Pulmonary artery endothelial cell (primary cell): ENCODE measurements around the gene TADA3. TPM values are rescaled to one million over a fixed set of nuclear protein-coding genes. Genes with fewer than 3 reads are reported as not detected.

Experiments used
- DNase-seq: peaks from one replicate; pipeline ENCODE4 v3.0.0-alpha.2; 2011; ENCODE audit warnings: low read depth, low spot score
- total RNA-seq: library from RNA; depleted of rRNA; stranded (reverse); fragments of >200 nt; gene quantifications from 2 replicates; pipeline ENCODE4 v1.2.3, GENCODE V29; 2014

TADA3 gene
- total RNA-seq, 1 donor from 2014 or later, result 37.3 TPM

GRCh38 chr3:9761919-9762318 is 30.4 kb downstream of the TADA3 start:
- no peak for DNase-seq

- no peak for DNase-seq
These were observed 31.3 kb downstream of the TADA3 start for GRCh38 chr3:9760779-9761505.

GRCh38 chr3:9757427-9757826 is 34.8 kb downstream of the TADA3 start:
- DNase-seq, result no peak

DNA sequence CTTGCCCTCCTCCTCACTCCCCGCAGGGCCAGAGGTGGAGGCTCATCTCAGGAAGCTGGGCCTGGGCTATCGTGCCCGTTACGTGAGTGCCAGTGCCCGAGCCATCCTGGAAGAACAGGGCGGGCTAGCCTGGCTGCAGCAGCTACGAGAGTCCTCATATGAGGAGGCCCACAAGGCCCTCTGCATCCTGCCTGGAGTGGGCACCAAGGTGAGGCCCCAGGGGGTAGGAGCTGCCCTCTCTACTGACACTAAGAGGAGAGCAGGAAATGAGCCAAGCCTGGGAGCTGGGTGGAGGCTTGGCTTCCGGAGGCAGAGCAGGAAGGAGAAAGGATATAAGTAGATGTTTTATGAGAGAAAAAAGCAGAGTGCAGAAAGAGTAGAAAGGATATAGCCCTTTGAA is 37.6 kb downstream of the TADA3 start:
- no peak for DNase-seq

DNA sequence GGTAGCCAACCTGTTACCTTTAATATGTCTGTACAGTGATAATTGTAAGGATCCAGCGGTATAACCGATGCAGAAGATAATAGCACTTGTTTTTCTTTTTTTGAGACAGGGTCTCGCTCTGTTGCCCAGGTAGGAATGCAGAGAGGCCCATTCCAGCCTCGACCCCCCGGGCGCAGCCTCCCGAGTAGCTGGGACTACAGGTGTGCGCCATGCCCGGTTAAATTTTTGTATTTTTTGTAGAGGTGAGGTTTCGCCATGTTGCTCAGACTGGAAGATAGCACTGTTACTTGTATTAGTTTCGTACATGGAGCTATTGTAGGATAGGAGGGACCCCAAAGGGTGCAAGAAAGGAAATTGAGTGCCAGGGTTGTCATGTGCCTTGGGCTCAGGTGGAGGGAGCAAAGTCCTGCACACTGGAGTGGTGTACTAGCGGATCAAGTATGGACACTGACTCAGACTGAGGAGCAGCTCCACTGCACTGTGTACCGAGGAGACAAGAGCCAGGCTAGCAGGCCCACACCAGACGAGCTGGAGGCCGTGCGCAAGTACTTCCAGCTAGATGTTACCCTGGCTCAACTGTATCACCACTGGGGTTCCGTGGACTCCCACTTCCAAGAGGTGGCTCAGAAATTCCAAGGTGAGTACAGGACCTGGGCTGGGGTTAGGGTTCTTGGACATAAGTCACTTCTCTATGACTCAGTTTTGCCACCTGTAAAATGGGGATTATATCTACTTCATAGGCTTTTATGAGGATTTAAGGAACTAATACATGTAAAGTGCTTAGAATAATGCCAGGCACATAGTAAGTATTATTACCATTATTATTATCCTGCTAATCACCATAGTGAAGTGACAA is 41.5 kb downstream of the TADA3 start:
- no peak for DNase-seq

GRCh38 chr3:9749645-9750555 is 42.4 kb downstream of the TADA3 start, which contains the start of gene OGG1:
Gene OGG1 (plus strand): TSS chr3:9749952. CDS start chr3:9750287, 335 bp downstream.
- DNase-seq, result peak; percentile 94

GRCh38 chr3:9749296-9749644 is 43.0 kb downstream of the TADA3 start:
- no peak for DNase-seq

GRCh38 chr3:9748031-9748430 is 44.2 kb downstream of the TADA3 start:
- no peak for DNase-seq

DNA sequence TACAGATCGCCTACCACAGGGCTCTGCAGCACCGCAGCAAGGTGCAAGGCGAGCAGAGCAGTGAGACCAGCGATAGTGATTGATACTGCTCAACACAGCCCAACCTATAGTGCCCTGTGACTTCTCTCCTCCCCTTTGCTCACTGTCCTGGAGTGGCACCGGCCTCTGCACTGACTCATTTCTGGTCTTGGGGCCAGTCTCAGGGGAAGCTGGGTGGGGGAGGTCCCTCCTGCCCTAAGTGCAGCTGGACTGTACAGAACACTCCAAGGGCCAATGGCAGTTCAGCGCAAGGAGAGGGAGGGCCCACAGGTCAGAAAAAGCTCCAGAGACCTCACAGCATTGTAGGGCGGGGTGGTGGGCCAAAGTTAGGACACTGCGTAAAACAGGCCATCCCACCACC is 45.0 kb downstream of the TADA3 start:
- no peak for DNase-seq

GRCh38 chr3:9746330-9746729 is 45.9 kb downstream of the TADA3 start:
- peak; percentile 54 for DNase-seq

- no peak for DNase-seq
These were observed 46.8 kb downstream of the TADA3 start for GRCh38 chr3:9745521-9745920.

DNA sequence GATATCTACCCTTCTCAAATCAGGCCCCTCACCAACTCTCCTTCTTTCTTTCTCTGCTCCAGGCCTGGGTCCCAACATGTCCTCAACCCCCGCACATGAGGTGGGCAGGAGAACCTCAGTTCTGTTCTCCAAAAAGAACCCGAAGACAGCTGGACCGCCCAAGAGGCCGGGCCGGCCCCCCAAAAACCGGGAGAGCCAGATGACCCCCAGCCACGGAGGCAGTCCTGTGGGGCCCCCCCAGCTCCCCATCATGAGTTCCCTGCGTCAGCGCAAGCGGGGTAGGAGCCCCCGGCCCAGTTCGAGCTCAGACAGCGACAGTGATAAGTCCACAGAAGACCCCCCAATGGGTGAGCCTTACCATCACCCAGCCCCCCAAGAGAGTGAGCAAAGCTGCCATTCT is 48.1 kb downstream of the TADA3 start:
- DNase-seq, result no peak

DNA sequence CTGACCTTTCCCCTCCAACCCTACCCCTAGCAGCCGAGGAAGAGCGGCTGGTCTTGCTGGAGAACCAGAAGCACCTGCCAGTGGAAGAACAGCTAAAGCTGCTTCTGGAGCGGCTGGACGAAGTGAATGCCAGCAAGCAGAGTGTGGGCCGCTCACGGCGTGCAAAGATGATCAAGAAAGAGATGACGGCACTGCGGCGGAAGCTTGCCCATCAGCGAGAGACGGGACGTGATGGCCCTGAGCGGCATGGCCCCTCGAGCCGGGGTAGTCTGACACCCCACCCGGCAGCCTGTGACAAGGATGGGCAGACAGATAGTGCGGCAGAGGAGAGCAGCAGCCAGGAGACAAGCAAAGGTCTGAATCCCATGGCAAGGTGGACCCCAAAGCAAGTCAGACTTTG is 48.7 kb downstream of the TADA3 start:
- DNase-seq, result no peak

- no peak for DNase-seq
These were observed 49.7 kb downstream of the TADA3 start for GRCh38 chr3:9742560-9742959.

DNA sequence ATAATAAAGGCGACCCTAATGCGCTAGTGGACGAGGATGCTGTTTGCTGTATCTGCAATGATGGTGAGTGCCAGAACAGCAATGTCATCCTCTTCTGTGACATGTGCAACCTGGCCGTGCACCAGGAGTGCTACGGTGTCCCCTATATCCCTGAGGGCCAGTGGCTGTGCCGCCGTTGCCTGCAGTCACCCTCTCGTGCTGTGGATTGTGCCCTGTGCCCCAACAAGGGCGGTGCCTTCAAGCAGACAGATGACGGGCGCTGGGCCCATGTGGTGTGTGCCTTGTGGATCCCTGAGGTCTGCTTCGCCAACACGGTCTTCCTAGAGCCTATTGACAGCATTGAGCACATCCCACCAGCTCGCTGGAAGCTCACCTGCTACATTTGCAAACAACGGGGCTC is 53.1 kb downstream of the TADA3 start:
- DNase-seq, result no peak

GRCh38 chr3:9736831-9737230 is 55.4 kb downstream of the TADA3 start:
- no peak for DNase-seq

DNA sequence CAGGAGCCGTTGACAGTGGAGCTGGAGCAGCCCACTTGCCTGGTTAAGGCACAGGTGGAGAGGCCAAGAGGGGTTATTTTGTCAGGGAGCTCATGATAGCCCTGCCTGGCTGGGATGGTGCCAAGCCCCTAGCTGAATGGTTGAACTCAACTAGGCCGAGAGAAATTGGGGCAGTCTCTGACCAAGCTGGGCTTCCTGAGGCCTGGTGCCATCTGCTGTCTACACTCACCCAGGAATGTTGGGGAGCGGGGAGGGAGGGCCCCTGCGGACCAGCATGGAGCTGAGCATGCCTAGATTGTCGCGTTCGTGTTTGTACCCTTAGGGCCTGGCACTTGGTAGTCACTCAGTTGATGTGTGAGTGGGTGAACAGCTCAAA is 59.5 kb downstream of the TADA3 start:
- no peak for DNase-seq

DNA sequence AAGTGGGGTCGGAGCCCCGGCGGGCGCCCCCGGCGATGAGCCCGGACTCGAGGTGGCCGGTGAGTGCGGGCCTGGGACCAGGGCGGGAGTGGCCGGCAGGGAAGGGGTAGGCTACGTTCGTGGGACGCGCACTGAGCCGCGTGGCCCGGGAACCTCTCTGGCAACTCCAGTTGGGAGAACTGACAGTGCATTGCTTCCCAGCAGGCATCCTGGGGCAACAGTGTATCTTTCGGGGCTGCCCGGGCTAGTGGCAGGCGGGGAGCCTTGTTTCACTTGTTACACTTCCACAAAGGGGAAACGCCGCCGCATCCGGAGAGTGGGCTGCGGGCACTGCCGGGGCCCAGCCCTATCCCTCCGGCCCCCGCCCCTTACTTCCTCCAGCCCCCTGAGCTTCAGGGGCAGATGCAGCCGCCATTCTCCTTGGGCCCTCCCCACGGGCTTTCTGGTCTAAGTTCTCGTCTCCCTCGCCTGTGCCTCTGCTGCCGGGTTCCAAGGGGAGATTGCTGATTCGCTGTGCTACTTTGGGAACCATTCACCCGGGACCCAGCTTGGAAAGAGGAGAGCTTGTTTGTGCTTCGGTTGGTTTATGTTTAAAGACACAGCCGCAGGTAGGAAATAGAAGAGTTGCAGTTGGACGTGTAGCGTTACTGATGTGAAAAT is 60.1 kb downstream of the TADA3 start:
- no peak for DNase-seq

GRCh38 chr3:9731206-9732079 is 60.8 kb downstream of the TADA3 start, which contains the start of gene BRPF1:
Gene BRPF1 (plus strand): TSS chr3:9731735. CDS start chr3:9734141, 2,406 bp downstream.
- peak; percentile 97 for DNase-seq

DNA sequence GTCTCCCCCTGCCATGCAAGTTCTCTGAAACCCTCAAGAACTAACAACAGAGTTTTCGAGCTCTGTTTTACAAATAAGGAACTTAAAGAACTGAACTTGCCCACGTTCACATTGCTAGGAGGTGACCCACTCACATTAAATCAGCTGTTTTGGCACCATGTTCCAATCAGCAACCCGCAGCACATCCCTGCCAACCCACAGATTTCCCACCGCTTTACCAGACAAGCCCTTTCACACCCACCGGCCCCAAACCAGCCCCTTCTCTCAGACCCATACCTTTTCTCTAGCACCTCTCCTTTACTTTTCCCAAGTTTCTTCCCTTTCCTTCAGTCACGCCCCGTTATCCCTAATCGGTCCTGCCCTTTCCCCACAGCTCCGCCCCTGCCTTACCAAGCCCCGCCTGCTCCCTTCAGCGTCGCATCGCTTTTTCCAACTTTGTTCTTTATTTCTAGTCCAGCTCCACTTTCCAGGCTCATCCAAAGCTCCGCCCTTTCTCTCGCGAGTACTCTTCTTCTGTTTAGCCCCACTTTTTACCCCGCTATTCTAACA is 61.5 kb downstream of the TADA3 start:
- no peak for DNase-seq
